ENCODE data around the gene GPATCH2.
"Not testable (repeated sequence)": the region's sequence is repeated elsewhere in the genome, so short reads cannot be mapped to it uniquely, and the experiment has no call there.

GPATCH2 gene

GRCh38 chr1:217630711-217631591, at the start of gene GPATCH2, which contains the start of gene SPATA17:
GPATCH2 (minus strand) TSS chr1:217631090; CDS start chr1:217630971, 119 bp downstream.
SPATA17 (plus strand) TSS chr1:217631344; CDS start chr1:217631379, 35 bp downstream.
- DNase-seq = peak; percentile 94

DNA sequence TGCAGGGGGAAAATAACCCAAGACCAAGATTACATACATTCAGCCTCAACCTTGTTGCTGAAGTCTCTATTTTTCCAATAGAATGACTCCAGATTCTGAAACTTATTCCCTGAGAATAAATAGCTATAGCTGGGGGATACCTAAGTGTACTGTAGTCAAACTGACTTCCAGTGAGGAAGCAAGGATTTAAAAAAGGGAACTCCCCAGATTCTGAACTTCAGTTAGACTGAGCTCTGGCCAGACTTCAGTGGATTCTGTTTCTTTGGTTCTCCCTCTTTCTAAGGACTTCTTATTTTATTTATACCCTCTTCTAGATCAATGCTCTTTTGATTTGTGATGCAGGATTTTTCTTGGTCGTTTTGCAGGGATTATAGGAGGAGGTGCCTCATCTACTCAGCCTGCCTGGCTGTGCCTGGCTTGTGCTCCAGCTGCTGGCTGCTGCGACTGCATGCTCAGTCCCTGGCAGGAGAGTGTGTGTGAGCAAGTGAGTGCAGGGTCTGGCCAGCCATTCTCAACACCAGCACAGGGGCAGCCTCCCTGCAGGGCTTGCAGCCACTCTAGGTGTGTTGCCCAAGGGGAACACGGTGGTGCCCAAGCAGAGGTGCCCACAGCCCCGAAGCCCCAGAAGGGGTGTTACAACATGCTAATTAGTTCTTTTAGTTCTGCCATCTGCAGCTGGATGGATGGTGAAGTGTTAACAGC, 43.3 kb upstream of the GPATCH2 start:
- DNase-seq = no peak

GRCh38 chr1:217673387-217673786, 42.5 kb upstream of the GPATCH2 start:
- no peak for DNase-seq

DNA sequence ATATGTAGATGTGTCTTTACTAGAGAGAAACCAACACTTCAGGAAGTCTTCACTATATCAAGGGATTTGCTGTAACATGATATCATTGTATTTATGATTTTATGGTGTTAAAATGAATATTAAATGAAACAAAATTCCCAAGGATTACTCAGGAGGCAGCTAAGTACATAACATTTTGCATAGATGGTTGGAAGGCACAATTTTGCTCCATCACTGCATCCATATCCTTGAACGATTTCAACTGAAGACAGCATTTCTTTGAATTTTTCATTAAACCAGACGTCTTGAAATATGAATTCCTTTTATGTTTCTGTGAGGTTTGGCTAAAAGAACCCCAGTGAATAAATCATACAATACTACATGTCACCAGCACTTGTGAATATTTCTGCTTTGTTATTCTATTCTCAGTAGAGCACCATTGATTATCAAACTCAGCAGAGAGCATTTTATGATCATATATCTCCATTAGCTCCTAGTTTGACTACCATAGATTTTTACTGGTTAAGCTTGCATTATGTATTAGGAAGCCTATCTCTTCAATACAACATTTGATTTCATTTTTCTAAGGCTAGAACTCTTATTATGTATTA, 37.6 kb upstream of the GPATCH2 start:
- DNase-seq = no peak

DNA sequence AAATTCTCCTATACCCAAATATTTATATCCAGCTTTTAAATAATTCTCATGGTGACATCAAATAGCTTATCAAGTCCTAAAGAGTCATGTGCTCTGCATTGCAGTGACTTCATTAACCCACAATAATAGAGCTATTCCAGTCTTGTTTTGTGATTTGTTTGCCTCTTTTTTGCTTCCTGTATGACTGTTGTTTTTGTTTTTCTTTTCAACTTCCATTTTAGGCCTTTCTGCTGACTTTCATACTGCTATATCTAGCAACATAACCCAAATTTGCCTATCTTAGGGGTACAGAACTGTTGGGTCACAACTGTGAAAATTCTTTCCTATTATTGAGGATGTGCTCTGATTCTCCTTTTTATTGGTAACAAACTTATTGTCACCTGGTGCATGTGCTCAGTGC, 30.5 kb upstream of the GPATCH2 start:
- no peak for DNase-seq

DNA sequence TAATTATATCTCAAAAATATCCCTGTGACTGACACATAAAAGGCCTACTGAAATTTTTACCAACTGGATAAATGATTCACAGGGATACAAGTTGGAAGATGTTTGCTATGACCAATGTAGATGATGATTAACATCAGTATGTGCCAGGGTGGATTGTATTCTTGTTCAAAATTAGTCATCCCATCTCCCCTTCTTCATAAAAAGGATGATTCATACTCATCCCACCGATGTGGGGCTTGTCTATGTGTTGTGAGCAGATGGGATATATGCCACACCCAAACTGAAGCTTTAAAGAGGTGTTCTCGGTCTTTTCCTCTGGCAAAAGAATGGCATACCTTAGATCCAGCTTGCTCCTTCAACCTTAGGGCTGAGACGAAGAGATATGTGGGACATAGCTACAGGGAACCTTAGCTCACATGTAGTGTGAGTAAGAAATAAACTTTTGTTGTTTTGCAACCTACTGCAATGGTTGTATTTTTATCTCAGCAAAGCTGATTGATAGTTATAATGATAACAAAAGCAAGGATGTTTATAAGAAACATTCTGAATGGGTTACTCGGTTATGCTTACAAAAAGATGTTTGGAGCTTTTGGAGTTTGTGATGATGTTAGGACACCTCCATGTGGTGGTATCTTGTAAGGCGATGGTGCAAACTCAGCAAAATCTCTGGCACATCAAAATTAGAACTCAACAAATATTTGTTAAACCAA, 29.6 kb upstream of the GPATCH2 start:
- no peak for DNase-seq

- DNase-seq = no peak
Observed at GRCh38 chr1:217650674-217651073, 19.8 kb upstream of the GPATCH2 start.

GRCh38 chr1:217647791-217648190, 16.9 kb upstream of the GPATCH2 start:
- DNase-seq = no peak

DNA sequence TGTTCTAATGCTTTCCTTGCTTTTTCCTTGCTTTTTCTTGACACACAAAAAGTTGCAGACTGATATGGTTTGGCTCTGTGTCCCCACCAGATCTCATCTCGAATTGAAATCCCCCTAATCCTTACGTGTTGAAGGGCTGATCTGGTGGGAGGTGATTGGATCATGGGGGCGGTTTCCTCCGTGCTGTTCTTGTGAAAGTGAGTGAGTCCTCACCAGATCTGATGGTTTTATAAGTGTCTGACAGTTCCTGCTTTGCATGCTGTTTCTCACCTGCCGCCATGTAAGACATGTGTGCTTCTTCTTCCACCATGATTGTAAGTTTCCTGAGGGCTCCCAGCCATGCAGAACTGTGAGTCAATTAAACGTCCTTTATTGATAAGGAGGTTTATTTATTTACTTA, 11.6 kb upstream of the GPATCH2 start:
- no peak for DNase-seq

DNA sequence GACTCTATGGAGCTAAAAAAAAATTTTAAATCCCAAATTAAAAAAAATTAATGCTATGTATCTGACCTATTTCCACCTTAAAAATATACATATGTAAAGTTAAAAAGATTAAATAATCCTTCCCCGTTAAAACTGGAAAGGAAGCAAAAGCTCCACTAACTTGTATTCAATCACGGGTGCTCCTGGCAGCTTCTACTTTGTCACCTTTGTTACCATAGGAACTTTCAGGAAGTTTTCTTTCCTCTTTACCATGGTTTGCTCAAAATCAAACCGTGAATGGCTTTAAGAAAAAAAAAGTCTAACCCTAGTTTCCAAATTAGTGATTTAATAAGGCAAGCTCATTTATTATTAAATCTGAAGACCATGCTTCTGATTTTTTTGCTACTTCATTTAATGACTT, 3.5 kb downstream of the GPATCH2 start:
- no peak for DNase-seq

DNA sequence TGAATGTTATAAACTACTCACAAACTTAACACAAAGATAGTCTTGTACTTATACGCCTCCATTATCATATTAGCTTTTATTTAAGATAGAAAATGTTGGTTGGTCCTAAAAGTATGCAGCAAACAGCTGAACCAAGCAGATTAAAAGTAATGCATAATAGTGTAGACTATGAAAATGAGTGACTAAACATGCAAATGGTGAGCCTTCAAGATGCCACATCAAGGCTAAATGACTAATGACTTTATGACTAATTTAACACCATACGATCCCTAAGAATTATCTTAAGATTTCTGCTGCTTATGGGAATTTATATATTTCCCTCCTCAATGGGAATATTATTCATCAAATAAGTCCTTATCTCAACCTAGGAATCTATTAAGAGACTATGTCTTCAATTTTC, 4.6 kb downstream of the GPATCH2 start:
- no peak for DNase-seq

DNA sequence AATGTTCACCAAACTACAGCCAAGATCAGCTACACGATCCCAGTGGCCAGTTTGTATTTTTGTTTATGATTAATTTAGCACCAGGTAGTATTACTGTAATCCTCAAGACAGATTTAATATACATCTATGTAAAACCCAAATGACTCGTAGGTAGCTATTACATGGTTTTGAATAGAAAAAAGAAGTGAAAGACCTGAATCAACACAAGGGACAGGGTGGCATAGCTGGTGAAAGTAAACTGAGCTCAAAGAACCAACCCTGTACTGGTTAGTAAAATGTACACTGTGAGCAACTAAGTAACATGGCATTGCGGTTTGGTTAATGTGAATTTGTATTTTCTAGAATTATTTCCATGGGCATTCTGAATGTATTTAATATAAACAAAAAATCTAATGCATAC, 8.8 kb downstream of the GPATCH2 start:
- no peak for DNase-seq

DNA sequence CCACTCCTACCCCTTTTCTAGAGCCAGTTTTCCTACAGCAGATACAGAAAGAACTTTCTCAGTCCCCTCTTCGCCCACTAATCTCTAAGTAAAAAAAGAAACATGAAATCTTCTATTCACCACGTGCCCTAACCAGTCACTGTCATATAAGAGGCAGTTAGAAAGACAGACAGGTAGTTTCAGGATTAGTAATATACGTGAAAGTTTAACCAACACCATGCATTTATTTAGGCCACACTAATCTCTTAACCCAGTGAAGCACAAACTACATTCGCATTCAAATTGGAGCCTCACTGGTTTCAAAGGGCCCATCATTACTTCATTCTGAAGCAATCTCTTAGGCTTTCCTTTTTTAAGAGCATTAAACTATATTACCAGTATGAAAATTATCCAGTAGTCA, 10.1 kb downstream of the GPATCH2 start:
- DNase-seq = no peak

DNA sequence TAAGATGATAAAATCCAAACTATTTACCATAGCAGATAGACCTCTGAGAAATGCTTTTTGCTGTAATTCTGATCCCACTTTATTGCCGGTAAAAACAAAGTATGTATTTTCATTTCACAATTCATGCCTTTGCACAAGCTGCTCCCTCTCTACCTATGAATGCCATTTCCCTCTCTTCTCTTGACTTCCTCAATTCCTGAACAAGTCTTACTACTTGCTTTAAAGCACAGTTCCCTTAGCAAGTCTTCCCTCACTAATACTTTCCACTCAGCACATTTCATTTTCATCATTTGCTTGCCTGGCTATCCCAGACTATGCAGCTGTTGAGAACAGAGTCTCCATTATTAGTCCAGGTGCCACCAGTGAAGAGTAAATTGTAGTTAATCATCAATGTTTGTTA, 13.8 kb downstream of the GPATCH2 start:
- no peak for DNase-seq

- no peak for DNase-seq
Observed at GRCh38 chr1:217614200-217614712, 16.6 kb downstream of the GPATCH2 start.

DNA sequence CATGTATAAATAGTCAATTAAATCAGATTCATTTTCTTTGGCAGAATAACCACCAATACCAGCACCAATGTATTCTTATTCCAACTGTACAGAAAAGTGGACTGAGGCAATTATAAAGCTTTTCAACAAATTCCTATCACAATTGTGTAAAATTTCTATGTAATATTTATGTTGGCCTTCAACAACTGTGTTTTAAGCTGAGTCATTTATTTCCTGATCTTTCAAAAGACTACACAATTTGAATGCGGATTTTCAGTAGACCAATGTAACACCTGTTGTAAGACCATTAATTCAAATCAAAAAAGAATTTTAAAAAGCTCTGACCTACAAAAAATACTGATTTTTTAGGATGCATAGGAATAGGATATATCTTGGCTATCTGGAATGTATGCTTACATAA, 25.5 kb downstream of the GPATCH2 start:
- no peak for DNase-seq

DNA sequence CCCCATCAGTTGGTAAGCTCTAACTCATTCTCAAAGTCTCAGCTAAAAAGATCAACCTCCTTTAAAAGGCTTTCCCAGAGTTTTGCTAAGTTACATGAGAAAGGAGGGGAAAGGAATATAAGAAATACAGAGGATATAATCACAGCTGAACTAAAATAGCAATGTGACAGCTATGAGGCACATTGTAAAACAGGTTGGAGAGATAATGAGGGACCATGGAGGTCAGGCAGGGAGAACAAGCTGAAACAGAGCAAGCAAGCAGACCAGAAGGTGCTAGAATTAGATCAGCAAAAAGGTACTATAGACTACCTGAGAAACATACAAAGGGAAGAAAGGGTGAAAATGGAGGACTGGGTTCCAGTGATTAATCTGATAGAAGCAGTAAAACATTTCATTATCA, 28.5 kb downstream of the GPATCH2 start:
- no peak for DNase-seq

- no peak for DNase-seq
Observed at GRCh38 chr1:217599154-217599553, 31.7 kb downstream of the GPATCH2 start.

DNA sequence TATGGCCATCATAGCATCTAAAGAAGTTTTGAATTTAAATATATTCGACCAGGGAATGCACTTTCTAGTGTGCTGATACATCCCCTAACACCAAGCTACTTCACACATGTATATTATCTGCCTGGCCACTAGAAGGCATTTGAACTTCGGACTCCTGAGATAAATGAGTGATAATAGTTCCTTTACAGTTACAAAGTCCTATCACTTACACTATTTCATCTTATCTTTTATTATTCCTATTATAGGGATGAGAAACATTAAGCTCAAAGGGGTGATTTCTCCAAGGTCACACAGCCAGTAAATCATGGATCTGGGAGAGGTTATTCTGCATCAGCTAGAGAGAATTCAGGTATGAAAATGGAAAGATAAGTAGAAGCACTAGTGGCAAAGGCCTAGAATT, 40.3 kb downstream of the GPATCH2 start:
- DNase-seq = no peak

DNA sequence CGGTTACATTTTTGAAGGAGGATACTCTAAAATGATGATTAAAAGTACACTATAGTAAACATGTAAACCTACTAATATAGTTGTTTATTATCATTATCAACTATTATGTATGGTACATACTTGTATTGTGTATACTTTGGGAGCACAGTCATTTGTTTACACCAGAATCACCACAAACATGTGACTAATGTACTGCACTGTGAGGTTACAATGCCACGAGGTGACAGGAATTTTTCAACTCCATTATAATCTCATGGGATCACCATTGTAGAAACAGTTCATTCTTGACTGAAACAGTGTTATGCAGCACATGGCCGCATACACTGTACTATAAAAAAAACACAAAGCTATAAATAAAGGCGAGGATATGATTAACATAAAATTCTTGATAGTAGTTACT, 44.3 kb downstream of the GPATCH2 start:
- DNase-seq = no peak

GRCh38 chr1:217585577-217585976, 45.3 kb downstream of the GPATCH2 start:
- no peak for DNase-seq

- DNase-seq = not testable (repeated sequence)
Observed at GRCh38 chr1:217584286-217584811, 46.5 kb downstream of the GPATCH2 start.

DNA sequence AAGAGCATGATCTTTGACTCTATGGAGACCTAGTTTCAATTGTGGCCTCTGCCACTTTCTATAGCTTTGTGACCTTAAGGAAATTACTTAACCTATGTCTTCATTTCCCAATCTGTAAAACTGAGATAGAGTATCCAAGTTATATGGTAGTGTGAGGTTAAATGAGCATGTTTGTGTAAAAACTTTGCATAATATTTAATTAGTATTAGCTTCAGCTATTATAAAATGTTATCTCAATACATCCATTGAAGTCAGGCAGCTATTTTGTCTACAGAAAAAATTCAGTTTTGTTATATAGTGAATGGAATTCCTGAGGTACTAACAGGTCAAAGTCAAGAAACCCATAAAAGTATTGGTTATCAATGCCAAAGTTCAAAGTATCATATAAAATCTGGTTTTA, 53.6 kb downstream of the GPATCH2 start:
- DNase-seq = no peak
